ENCODE results near the gene TRERF1.

The TRERF1 gene

DNA sequence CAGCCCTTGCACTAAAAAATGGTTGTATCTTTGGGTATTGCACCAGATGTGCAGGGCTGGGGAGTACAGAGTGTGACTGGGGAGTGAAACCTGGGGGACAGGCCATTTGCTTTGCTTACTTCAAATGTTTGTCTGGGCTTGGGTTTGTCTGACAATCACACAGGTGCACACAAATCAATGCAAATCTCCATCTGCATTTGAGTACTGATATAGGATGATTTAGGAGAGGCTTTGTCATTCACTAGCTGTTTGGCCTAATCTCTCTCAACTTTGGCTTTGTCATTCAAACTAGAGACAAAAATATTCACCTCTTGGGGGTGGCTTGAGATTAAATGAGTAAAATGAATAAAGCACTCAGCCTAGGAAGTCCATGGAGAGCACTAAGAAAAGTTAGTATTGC, 274.7 kb downstream of the TRERF1 start:
- no peak for DNase-seq

DNA sequence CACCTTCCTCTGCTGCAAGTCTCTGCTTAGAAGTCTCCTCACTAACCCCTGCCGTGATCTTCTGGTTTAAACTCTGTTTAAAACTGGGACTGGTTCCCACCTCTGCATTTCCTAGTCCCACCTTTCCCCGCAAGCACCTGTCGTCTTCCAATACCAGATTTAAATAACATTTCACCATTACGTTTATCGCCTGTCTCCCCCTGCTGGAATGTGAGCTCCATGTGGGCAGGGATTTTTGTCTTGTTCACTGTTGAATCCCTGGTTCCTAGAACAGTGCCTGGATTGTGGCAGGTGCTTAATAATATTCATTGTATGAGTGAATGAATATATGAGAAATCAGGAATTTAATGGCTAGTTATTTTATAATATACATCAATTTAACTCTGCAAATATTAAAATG, 275.9 kb downstream of the TRERF1 start:
- DNase-seq = no peak
